GM19452 (cell line): ENCODE measurements around the gene BMP5.

Source experiments
- ATAC-seq: cut with Tn5 transposase; IDR thresholded peaks from one replicate; pipeline ENCODE4 v1.9.1; 2021; ENCODE audit not compliant: unreplicated experiment

Gene BMP5

DNA sequence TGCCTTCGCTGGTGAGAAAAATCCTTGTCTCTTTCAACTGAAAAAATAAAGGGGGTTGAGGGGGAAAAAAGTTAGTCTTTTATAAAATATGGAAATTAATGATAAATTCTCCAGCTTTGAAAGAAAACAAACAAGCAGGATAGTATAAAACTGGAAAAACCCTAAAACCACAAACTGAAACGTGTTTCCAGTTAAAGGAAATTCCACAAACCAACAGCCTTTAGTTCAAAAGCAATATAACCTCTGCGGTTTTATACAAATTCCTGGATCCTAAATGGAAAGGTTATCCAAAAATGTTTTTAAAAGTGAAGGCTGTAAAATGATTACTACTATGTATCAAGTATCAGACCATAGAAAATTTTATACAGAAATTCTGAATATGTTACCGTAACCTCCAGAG, 55.6 kb downstream of the BMP5 start:
- ATAC-seq, result no peak

DNA sequence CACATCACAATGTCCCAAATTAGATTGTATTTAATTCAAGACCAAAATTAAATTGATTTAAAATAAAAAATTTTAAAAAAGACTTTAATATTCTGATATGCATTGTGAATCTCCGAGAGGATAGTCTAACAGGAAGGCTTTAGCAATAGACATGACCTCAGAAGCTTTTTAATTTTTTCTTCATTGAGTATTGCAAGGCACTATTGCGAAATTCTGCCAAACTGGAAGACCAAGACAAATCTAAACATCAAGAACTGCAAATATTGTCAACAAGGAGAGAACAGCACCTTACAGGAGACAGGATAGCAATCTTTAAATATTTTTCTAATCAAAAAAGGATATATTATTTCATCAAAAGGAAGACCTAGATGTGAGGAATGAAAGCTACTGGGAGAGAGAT, 56.9 kb downstream of the BMP5 start:
- ATAC-seq, result no peak

DNA sequence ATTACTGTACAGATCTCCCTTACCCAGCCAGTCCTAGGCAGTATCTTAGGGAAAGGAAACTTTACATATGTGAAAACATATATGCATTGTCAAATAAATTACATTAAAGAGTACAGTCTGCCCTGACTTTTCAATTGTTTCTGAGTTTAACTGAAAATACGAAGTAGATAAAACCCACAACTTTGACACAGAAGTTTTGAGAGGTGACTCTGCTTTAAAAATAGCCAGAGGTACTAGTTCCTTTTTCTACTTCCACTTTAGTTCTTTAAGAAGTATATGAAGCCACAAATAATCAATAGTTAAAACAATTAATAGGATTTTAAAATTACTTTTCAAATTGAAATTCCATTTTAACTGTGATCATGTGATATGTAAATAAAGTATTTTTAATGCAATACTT, 62.9 kb downstream of the BMP5 start:
- no peak for ATAC-seq

DNA sequence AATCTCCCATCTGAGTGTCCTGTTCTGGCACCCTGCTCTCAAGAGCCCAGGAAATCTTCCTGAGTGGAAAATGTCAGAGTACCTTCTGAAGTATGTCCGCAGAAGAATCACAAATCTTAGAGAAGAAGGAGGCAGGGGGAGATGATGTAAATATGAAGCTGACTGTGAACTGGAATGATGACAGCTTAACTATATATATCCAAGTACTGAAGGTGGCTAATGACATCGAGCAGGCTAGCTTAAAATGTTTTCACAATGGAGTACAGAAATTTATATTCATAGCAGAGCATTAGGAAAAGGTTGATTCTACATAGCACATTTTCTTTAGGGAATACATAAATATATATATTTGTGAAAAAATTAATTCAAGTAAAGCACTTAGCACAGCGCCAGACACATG, 64.3 kb downstream of the BMP5 start:
- ATAC-seq, result no peak

DNA sequence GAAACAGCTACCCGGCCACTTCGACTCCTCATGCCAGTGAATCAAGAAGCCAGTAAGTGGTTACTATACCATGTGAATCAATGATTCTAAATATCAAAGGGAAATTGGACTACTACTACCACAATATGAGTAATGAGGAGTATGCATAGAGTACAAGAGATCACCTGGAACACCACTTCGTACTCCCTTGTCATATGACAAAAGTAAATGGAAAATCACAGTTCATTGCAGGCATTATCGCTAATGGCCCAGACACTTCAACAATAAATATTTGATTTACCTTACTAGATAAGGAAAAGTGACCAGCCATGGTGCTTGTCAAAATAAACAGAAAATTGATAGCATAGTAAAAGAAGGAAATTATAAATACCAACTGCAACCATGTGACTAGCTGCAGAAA, 73.1 kb downstream of the BMP5 start:
- no peak for ATAC-seq

DNA sequence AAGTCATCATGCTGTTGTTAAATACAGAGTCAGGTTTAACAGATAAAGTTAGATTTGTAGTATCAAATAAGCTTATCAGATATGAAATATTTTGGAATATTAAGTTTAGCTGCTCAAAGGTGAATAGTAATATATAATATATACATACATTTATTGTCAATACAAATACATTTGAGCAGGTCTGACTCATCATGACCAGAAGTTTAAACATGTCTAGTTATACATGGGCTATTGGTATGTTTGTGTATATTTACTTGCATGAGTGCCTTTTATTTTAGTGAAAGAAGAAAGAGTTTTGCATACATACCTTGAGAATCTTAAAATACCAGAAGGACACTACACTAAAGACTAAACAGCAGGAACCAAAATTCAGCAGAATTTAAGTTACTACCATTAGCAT, 76.8 kb downstream of the BMP5 start:
- no peak for ATAC-seq

DNA sequence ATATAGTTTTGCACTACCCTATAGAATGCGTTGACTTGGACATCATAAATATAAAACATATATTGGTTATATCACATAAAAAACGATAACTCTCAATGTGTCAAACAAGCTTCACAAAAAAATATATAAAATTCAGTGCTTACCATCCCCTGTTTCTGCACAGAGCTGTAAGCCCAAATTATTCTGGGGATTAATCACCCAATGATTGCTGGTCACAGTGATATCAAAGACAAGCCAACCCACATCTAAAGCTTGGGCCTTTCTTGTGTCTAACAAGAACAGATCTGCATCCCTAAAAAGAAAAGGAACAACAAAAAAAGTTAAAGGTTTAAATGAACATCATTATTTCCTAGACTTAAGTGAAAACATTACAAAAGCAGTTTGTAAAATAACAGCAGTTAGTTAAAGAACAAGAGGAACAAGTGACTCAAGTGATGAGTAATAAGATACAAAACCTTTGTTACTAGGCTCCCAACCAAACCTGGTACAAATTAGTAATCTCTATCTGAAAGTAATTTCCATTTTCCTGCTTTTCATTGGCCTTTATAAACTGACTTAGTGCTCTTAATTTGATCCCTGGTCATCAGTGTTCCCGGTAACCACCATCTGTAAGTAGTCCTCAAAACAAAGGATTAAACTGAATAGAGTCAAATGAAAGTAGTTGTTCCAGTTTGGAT, 81.1 kb downstream of the BMP5 start:
- no peak for ATAC-seq

DNA sequence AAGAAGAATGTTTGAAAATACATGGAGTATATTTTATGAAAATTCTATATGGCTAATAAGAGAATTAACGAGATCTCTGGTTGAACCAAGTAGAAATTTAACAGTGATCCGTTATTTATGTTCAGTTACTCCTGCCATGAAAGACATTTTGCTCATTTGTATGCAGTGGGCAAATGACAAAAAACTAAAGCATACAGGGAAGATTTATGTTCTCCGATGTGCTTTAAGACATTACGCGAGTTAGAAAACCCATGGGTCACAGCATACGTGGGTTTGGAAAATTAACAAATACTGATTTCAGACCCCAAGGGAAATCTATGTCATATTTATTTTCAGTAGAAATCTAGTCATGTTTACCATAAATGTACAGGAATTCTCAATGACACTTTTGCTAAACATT, 90.1 kb downstream of the BMP5 start:
- no peak for ATAC-seq

DNA sequence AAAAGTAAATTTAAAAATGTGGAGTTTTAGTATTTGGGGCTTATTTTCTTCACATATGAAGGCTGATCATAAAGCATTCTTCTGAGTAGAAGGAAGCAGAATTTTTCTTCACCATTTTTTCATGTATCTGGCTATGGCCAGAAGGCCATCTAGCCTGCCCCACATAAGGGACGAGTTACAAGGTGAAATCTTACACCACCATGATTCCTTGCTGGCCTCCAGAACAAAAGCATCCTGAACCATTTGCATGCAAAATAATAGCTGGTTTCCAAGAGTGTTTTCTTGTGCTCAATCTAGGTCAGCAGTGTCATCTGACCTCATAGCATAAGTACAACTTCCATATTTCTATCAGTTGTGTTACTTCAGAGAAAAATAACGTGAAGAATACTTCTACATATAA, 93.1 kb downstream of the BMP5 start:
- no peak for ATAC-seq

DNA sequence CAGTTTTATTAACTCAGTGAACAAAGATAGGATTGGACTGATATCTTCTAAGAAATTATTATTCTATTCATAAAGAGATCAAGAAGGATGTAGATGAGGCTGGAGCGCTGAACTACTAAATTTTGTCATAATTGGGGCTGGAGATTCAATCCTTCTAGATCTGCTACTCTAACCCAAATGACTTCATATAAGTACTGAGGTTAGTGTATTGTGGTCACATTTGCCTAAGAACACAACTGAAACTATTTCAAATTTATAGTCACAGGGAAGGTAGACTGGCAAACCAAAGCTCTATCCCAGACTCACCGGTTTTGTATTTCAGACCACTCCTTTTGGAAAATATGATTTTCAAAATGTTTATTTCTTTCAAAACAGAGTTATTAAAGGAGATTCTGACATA, 96.7 kb downstream of the BMP5 start:
- no peak for ATAC-seq

DNA sequence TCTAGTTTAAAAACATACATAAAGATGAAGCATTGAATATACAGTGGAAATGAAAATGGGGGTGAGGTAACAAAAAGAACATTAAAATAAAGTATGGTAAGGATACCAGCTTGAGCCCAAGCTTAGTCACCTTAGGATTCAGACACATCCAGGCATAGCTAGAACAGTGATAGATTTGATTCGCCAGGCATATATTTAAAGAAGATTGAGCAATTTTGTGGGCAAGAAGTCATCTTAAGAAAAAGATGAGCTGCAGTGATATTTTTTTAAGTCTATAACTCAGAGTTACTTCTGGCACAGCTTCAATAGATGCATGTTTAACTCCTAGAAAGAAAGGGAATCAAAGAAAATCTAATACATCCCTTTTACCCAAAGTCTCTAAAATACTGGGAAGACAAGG, 97.9 kb downstream of the BMP5 start:
- no peak for ATAC-seq

DNA sequence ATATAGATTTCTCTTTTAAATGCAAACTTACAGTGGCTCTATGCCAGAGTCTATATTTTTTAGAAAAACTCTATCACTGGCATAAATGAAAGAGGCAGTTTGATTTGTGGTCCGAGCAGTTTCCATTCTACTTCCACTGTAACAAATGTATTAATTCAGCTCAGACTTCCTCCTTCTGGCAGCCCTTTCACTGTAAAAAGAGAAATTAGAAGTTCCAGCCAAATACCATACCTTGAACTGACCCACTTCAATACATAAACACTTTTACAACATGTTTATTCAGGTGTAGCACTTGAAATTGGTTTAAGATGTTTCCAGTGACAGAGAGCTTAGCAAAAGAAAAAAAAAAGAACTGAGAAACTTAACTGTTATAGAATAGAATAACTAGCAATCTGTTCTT, 99.3 kb downstream of the BMP5 start:
- ATAC-seq, result no peak

DNA sequence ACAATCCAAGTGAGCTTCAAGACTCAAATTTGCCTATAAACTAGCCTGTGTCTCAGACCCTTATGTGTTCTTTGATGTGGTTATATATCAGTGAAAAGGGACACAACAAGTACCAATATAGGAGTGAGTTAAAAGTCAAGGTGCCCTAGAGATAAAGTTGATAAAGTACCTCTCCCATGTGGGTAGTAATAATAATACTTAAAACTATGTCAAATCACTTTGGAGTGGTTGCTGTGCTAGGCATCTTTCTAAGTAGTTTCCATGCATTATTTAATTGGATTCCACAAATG, 100.4 kb downstream of the BMP5 start:
- ATAC-seq, result no peak

DNA sequence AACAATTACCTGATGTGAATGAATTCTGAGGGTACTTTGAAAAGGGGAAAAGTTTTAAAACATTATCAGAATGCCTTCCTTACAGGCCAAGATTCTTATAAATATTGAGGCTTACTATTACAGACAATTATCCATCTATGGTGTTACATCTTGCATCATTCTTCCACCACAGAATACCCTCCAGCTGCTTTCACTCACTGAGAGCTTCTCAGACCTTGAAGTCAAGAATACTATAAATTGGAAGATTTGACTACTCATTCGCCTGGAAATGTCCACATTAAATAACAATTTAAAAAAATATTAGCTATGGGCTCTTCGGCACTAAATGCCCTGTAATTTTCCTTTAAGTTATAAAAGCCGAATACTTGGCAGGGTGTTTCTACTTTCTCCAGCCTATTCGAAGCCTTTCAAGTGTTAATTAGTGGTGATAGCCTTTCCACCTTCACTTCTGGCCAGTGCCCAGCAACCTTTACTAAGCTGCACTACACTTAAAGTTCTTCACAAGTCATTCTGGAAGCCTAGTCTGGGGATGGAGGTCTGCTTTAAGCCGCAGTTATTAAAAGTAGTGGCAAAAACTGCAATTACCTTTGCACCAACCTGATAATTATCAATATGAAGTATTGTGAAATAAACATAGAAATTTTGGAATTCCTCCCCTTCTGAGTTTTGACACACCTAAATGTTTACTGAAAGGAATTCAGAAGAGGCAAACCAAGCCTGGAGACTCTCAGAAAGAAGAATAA, 100.9 kb downstream of the BMP5 start:
- ATAC-seq, result no peak

DNA sequence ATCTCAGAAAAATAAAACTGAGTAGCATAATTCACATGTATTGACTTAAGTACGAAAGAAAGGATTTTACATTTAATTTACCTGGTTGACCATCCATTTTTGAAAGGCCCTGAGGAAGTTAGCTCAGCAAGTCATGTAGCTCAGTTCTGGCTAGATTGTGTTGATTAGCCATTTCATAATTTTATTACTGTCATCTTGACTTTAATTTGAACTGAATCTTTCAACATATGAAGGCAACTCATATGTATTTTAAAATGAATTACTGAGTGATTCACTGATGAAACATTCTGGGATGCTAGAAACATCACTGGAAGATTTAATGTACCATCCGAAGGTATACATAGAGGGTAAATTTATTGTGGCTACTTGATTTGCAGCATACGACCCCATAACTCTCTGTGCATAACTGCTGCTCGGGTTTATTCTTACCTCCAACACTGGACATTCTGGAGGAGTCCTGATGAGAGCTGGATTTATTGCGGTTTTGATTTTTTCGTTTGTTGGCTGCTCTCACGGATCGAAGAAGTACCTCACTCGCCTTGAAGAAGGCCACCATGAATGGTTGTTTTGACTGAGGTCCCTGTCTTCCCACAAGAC, 101.7 kb downstream of the BMP5 start:
- ATAC-seq, result no peak

DNA sequence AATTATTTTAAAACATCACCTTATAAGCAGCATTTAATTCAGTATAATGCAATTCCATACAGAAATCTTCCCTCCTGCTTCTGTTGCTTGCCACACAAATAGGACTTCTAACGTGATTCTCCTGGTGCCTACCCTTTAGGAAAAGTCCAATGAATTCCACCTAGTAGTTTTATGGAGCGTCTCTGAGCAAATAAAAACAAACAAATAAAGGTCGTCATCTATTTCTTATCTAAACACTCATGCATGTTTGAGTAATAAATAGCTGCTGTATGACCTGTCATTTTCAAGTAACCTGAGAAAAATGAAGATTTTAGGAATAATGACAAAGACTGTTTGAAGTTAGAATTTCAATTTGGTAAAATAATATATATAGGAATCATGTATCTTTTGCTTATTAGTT, 102.7 kb downstream of the BMP5 start:
- no peak for ATAC-seq

DNA sequence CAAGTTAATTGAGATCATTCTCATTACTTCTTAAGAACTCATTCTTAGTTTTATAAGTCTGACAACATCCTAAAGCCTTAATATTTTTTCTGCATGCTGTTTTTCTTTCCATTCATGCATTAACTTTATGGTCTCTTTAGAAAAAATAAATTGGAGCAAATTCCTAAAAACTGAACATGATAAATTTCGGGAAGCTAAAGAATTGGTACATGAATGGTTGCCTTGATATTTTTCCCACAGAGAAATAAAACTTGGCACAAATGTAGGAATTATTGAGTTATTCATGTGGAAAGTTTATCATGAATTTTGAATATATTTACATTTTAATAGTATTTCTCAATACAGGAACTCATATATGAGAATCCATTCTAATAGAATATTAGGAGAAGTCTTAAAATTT, 115.9 kb downstream of the BMP5 start:
- no peak for ATAC-seq

DNA sequence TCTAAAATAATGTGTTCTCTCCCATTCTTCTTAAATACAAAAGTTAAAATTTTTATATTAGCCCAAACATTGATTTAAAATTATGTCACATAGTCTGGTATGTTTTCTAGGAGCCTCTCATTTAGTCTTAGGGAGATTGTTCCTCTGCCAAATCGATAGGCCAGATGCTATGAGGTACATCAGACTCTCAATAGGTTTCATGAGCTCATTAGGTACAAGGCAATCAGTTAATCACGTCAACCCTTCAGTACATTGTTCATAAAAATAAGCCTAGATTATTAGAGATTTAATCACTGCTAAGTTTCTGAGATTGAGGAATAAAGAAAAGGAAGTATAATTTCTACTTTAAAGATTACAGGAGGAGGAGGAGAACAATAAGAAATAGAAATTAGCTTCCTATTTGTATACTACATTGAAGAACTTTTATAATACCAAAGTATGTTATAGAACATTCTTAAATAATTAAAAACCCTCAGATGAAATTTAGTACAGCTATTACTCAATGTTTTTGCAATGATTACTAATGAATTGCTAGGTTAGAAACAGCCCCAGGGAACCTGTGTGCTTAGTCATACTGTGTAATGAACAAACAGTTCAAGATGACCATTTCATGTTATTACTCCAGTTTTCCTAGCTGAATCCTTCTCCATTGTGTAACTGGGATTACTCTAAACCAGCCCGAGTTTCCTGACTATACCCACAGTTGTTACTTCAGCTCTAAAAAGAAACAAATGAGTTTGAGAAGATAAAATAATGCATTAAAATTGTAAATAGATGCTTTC, 117.0 kb downstream of the BMP5 start:
- no peak for ATAC-seq

DNA sequence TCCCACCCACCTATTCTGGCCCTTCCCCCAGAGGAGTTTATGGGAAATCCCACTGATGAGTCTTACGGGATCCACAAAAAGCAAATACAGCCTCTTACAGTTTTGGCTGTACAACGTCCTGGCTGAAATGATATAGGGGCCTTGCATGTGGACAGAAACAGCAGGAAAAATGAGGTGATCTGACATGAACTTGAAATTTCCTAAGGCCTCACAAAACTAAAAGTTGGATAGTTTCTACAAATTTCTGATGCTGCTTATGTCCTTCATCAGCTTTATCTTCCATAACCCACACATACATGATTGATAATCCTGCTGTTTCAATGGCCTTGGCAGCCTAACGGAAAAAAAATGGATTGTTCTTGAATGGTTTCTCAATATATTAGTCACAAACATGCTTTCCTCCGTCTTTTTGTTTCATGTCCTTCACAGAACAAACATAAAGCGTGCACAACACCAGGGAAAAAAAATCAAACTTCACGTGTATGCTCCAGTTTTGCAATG, 118.8 kb downstream of the BMP5 start:
- ATAC-seq, result no peak

DNA sequence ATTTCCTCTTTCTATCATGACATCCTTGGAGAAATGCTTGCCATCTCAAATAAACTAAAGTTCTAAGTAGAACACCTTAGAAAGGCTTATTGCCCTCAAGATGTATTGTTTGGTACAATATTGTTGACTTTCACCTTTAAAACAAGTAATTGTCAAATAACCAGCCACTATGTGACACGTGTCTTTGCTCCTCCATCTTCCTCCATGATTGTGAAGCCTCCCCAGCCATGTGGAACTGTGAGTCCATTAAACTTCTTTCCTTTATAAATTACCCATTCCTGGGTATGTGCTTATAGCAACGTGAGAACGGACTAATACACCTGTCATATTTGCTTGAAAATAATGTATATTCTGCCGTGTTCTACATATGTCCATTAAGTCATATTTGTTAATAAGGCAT, 126.5 kb downstream of the BMP5 start:
- ATAC-seq, result no peak

DNA sequence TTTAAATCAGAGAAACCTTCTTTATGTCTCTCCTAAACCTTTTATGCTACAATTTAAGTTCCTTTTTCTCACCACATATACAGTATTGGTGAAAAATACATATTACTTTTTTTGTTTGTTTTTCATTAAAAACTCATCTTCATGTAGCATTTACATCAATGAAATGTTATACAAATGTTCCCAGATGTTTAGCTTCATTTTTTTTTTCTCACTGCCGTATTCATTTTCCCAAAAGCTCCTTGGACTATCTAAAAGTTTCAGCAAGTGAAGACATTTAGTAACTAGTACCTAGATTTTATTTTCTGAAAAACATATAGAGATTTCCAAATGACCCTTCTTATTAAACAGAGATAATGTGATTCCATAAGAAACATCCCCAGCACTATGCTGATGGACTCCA, 128.9 kb downstream of the BMP5 start:
- ATAC-seq, result no peak

DNA sequence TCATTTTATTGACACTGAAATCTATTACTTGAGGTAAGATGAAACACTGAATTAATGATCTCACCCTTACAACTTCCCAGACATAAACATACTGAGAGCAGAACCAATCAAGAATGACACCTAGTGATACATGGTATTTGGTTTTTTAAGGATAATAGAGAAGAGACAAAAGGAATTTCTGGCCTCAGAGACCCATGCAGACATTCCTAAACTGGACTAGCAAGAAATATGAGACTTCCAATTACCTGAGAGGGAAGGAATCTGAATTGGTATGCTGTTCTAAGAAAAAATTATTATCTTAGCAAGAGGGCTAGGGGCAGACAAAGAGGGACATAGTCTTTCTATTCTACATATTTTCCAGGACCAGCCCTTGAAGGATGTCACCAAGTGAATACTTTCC, 141.1 kb downstream of the BMP5 start:
- ATAC-seq, result no peak
